GM18907 (cell line): ENCODE results near the gene FGF1.

Experiments
- ATAC-seq: cut with Tn5 transposase; IDR thresholded peaks from one replicate; pipeline ENCODE4 v1.9.1; 2021; ENCODE audit warnings: mild to moderate bottlenecking, moderate library complexity; ENCODE audit not compliant: unreplicated experiment

FGF1 gene

DNA sequence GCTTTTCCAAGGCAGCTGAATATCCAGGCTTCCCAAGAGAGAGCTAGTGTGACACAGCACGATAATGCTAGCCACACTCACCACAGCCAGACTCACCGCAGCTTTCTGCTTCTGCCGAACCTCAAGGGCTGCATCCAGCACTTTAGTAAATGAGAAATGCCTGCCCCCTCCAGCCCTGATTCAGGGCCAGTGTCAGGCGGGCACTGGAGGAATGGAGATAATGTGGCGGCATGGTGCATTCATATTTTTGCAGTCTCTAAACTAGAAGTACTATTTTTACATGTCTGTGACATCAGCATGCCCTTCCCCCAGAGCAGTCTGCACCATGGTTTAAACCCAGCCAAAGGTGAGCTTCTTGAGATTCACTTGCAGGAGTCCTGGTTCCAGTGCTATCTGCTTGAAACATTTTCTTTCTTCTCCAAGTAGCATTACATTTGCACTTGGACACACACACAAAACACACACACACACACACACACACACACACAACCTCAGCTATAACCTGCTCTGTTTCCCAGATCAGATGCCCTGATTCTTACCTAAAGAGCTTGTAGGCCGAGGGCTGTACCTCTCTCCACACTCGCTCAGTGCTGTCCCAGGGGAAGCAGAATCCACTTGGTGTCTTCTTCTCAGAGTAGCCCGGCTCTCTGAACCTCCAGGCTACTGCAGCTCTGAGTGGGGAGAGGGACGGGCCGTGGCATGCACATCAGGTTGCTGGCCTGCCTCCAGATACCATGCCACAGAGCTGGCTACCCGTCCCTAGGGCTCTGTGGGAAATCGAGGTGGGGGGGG is at the start of gene FGF1:
Gene FGF1 (minus strand): TSS at position 673 of the 792 bp plus-strand sequence. CDS start 71,963 bp downstream, outside the sequence.
- no peak for ATAC-seq

GRCh38 chr5:142727735-142728047 is 41.8 kb upstream of the FGF1 start:
- ATAC-seq: no peak

GRCh38 chr5:142726188-142726731 is 40.4 kb upstream of the FGF1 start:
- peak; percentile 59 for ATAC-seq

DNA sequence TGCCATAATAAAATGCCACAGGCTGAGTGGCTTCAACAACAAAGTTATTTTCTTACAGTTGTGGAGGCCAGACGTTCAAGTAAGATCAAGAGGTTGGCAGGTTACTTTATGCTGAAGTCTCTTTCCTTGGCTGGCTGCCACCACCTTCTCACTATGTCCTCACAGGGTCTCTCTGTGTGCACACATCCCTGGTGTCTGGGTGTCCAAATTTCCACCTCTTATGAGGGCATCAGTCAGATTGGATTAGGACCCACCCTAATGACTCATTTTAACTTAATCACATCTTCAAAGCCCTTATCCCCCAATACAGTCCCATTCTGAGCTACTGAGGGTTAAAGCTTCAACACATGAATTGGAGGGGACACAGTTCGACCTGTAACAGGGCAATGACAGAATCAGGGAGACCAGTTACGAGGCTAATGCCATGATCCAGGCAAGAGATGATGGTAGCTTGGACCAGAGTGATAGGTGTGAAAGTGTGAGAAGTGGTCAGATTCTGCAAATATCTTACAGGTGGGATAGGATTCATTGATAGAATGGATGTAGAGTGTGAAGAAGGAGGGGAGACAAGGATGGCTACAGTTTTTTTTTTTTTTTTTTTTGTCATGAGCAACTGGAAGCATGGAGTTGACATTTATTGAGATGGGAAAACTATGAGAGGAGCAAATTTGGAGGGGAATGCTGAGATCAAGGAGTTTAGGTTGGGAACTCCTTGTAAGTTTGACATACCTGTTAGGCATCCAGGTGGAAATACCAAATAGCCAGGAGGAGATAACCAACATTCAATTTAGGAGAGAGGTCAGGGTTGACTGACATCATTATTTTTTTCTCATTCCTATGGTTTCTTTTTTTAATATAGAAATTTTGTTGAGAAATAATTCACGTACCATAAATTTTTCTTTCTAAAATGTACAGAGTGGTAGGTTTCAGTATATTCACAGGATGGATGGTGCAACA is 39.6 kb upstream of the FGF1 start:
- ATAC-seq: no peak

DNA sequence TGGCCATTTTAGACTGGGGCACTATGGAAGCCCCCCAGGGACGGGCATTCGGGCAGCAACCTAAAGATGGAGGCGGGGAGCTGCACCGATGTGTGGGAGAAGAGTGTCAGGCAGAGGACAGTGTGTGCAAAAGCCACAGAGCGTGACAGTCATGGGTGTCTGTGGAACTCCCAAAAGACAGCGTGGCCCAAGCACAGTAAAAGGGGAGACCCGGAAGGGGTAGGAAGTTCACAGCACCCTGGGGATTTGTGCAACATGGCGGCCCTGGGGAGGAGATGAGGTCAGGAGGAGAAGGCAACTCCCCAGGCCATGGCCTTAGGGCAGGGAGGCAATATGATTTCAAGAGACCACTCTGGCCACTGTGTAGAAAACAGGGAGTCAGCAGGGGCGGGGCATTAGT is 38.9 kb upstream of the FGF1 start:
- ATAC-seq: no peak

GRCh38 chr5:142722896-142723295 is 37.0 kb upstream of the FGF1 start:
- ATAC-seq: no peak

DNA sequence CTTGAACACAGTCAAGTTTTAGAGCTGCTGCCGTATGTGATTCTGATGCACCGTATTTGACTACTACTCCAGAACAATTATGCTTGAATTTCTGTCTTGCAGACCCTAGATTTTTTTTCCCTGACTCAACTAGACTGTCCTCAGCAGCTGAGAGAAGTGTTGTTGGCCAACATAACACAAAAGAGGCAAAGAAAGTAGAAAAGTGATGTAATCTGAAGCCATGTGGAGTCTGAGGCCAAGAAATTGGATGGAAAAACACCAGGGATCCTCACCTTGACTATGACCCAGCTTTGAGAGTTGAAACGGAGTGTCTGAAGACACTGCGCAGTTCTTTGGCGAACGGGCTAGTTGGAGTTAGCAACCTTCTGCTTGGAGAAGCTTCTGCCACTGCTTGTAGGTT is 36.3 kb upstream of the FGF1 start:
- ATAC-seq: no peak

DNA sequence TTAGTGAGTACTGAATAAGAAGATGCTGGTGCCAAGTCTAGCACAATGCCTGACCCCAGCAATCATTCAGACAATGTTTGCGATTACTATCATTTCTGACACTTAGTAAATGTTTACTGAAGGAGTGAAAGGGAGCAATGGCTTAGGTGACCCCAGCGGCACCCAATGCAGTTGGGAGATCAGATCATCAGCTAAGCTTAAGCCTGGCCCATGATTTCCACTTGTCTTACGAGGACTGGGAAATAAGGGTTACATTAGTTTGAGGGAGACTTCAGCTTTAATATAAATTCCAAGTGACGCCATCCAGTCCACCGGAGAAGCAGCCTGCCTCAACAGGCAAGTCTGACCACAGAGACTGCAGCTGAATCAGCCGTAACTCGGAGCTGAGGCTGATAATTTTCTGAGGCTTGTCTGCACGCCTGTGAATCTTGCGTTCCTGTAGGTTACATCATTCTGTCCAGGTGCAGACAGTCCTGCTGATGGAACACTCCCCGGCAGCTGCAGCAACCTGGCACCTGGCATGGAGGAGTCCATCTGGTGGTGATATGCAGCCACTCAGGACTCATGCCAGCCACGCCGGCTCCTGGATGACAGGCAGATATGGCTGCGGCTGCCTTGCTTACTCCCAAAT is 34.9 kb upstream of the FGF1 start:
- no peak for ATAC-seq

- ATAC-seq: no peak
Measured at GRCh38 chr5:142719836-142720370, 34.0 kb upstream of the FGF1 start.

DNA sequence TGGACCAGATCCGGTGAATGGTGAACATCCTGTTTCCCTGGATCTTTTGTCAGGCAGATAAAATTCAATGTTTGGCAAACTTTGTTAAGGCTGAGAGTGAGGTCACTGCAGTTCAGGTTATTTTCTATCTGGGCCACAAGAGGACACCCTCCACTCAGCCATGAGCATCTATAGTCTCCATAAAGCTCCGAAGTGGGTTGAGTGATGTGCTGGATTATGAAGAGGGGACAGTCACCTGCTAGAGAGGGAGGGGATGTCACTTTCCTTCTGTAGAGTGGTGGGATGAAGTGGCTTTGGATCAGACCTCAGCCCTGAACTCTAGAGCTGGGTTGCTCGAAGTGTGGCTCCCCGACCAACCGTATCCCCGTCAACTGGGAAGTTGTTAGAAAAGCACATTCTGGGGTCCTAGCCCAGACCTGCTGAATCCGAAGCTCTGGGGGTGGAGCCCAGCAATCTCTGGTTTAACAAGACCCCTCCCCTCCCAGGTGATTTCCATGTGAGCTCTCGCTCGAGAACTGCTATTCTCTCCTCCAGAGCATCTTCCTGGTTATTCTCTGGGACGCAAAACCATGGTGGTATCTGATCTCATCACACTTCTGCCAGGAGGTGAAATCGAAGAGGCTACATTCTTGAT is 31.8 kb upstream of the FGF1 start:
- no peak for ATAC-seq

GRCh38 chr5:142716963-142717362 is 31.1 kb upstream of the FGF1 start:
- peak; percentile 52 for ATAC-seq

DNA sequence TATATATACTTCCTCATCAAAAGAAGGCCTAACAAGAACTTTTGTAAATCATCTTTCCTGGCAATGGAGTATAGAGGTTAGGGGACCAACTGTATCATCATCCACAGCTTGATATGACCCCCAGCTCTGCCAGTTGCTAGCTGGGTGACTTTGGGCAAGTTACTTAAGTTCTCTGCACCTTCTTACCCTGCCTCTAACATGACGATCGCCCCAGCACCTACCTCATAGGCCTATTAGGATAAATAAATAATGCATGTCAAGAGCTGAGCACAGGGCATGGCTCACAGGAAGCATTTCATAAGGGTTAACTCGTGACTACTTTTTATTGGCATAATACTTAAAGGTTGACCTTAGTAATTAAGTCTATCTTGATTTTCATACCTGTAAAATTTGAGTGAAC is 29.4 kb upstream of the FGF1 start:
- no peak for ATAC-seq

DNA sequence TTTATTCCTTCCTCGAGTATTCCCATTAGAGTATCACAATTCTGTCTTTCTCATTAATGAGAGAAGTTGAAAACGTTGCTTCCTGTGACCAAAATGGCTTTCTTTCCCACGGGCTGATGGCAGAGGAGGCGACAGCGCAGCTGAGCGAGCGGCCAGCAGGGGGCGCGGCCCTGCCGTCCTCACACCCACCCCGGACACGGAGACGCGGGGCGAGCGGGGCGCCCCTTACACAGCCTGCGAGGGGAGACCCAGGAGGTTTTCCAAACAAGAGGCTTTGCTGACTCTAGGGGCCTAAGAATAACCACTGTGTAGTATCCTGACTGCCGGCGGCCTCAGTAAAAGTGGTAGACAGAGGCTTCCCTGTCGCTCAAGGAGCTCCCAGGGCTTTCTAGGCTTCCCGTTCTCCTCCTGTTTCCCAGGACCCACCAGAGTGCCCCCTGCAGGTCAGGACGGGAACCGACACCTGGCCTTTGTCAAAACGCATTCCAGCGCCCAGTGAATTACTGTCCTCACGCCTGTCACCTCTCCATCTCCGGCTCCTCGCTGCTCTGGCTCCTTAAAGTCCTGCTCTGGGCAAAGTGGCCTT is 27.3 kb upstream of the FGF1 start:
- ATAC-seq: peak; percentile 98

DNA sequence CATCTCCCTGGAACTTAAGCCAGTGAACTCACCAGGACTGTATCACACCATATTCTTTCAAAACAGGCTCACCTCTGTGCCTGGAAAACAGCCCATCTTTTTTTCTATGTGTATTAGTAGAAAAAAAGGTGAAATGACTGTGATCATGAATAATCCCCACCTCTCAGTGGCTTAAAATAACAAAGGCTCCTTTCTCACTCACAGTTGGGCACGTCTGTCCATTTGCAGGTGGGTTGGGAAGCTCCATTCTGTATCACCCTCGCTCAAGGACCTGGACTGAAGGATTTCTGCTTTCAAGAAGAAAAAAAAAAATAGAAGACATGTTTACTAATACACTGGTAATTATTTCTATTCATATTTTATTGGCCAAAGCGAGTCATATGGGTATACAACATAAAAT is 17.3 kb upstream of the FGF1 start:
- no peak for ATAC-seq

- no peak for ATAC-seq
Measured at GRCh38 chr5:142701673-142702311, 15.9 kb upstream of the FGF1 start.

DNA sequence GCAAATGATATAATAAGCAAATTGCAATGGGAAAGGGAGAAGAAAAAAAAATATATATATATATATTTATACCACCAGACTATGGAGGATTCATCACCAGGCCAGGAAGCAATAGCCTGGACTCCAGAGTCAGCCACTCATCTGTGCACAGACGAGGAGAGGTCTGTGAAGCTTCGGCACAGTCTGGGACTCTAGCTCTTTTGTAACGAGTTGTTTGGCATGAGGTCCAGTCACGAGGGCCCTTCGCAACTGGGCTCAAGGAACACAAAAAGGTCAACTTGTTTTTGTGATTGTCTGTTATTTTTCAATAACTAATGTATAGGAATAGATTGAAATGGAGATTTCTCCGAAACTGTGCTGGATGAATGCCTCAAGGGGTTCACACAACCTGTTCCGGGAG is 14.7 kb upstream of the FGF1 start:
- ATAC-seq: no peak

GRCh38 chr5:142699184-142699720 is 13.4 kb upstream of the FGF1 start:
- peak; percentile 72 for ATAC-seq

GRCh38 chr5:142698447-142699183 is 12.7 kb upstream of the FGF1 start:
- ATAC-seq: no peak
